ENCODE measurements around the gene ZNF555.
"Not testable (repeated sequence)": the region's sequence is repeated elsewhere in the genome, so short reads cannot be mapped to it uniquely, and the experiment has no call there.

The ZNF555 gene

GRCh38 chr19:2840794-2841791, at the start of gene ZNF555:
Gene ZNF555 (plus strand): TSS chr19:2841475. CDS start chr19:2841573, 98 bp downstream.
- peak; percentile 98 for DNase-seq

GRCh38 chr19:2791876-2792275, 49.4 kb upstream of the ZNF555 start:
- no peak for DNase-seq

GRCh38 chr19:2792666-2793065, 48.6 kb upstream of the ZNF555 start:
- not testable (repeated sequence) for DNase-seq

- DNase-seq: no peak
Observed at GRCh38 chr19:2793126-2793525, 48.1 kb upstream of the ZNF555 start.

GRCh38 chr19:2793577-2793976, 47.7 kb upstream of the ZNF555 start:
- no peak for DNase-seq

GRCh38 chr19:2795827-2796658, 45.2 kb upstream of the ZNF555 start:
- no peak for DNase-seq

GRCh38 chr19:2796659-2797266, 44.5 kb upstream of the ZNF555 start:
- no peak for DNase-seq

- no peak for DNase-seq
Observed at GRCh38 chr19:2797280-2797679, 44.0 kb upstream of the ZNF555 start.

GRCh38 chr19:2798158-2798685, 43.1 kb upstream of the ZNF555 start:
- DNase-seq: no peak

- DNase-seq: no peak
Observed at GRCh38 chr19:2798733-2799132, 42.5 kb upstream of the ZNF555 start.

GRCh38 chr19:2799273-2800020, 41.8 kb upstream of the ZNF555 start:
- no peak for DNase-seq

- DNase-seq: no peak
Observed at GRCh38 chr19:2800506-2800905, 40.8 kb upstream of the ZNF555 start.

- no peak for DNase-seq
Observed at GRCh38 chr19:2802826-2803225, 38.4 kb upstream of the ZNF555 start.

- DNase-seq: no peak
Observed at GRCh38 chr19:2803486-2804155, 37.7 kb upstream of the ZNF555 start.

- DNase-seq: no peak
Observed at GRCh38 chr19:2804156-2805004, 36.9 kb upstream of the ZNF555 start.

- DNase-seq: no peak
Observed at GRCh38 chr19:2805261-2805900, 35.9 kb upstream of the ZNF555 start.

- DNase-seq: no peak
Observed at GRCh38 chr19:2805991-2806649, 35.2 kb upstream of the ZNF555 start.

- DNase-seq: no peak
Observed at GRCh38 chr19:2806736-2807378, 34.4 kb upstream of the ZNF555 start.
